COLO668 (cell line): ENCODE measurements around the gene MSL3B.
"Not testable (repeated sequence)": the region's sequence is repeated elsewhere in the genome, so short reads cannot be mapped to it uniquely, and the experiment has no call there.

Experiments used
- DNase-seq: peaks from one replicate; lab custom pipeline; 2025; ENCODE audit not compliant: unreplicated experiment; lab: John Stamatoyannopoulos, UW

The MSL3B gene

DNA sequence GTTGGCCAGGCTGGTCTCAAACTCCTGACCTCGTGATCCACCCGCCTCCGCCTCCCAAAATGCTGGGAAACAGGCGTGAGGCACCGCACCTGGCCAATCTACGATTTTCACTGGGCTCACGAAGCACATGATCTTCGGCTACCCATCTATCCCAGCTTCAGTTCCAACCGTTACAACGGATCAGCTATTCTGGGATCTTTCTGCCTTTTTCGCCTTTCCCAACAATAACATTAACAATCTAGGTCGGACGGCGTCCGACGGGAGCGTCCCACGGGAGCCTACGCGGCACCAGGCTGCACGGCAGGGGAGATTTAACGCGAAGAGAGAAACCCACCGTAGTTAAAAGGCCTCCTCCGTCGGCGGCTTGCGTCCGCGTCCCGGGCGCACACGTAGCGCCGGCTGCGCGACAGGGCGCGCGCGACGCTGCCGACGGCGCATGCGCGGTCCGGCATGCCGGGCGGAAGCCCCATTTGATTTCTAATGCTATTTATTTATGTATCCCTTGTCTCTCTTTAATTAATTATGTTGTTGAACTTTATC lies at the start of gene MSL3B:
Gene MSL3B (minus strand): TSS at position 394 of the 540 bp plus-strand sequence.
- peak; percentile 86 for DNase-seq

- DNase-seq = no peak
These were observed 48.9 kb upstream of the MSL3B start, which contains the start of gene TRPM8 for GRCh38 chr2:233917116-233917515. Gene TRPM8 (plus strand): TSS chr2:233917373. CDS start chr2:233926538, 9,165 bp downstream.

GRCh38 chr2:233915128-233915527 lies 46.9 kb upstream of the MSL3B start:
- no peak for DNase-seq

DNA sequence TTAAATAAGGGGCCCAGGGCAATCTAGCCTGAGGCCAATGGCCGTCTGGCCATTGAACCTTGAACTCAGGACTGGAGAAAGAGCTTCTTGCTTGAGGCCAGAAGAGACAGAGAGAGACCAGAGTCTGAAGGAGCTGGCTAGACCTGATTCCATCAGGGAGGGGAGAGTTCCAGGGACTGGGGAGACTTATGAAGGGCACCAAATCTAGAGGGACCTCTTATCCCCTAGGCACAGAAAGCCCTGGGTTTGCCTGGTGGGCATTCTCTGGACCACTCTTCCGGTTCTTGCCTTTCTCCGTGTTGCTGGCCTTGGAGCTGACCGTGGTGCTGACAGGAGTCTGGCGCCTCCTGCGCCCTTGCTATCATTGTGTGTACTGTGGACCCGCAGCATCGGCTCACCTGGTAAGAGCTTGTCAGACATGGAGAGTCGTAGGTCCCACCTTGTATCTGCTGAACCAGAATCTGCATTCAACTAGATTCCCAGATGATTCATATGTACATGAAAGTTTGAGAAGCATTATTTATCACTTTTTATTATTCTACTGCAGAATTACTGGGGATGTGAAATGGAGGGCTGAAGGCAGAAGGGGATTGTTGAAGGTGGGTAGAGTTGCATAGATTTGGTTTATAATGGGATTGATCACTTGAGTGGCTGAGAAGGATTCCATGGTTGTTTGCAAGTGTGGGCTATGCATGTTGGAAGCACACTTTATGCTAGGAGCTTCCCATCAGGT lies 44.7 kb upstream of the MSL3B start:
- no peak for DNase-seq

DNA sequence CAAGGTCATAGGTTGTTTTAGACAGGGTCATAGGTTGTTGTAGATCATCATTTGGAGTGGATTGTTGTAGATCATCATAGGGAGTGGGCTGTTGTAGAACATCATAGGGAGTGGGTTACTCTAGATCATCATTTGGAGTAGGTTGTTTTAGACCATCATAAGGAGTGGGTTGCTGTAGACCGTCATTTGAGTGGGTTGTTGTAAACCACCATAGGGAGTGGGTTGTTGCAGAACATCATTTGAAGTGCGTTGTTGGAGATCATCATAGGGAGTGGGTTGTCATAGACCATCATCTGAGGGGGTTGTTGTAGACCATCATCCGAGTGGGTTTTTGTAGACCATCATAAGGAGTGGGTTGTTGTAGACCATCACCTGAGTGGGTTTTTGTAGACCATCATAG lies 39.4 kb upstream of the MSL3B start:
- DNase-seq = no peak

DNA sequence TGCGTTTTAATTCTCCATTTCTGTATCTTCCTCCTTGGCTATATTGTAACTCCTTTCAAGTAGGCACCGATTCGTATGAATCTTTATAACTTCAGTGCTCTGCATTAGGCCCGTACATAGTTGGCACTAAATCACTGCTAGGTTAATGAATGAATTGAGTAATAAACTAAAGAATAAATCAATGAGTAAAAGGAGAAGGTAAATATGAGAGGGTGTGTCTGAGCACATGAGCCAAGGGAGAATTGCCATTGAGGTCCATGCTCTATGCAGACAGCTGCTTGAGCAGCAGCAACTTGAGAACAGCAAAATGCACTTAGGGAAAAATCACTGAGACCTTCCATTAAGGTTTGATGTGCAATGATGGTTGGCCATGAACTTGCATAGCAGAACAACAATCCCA lies 37.8 kb upstream of the MSL3B start:
- DNase-seq = no peak

- no peak for DNase-seq
These were observed 33.7 kb upstream of the MSL3B start for GRCh38 chr2:233901884-233902283.

DNA sequence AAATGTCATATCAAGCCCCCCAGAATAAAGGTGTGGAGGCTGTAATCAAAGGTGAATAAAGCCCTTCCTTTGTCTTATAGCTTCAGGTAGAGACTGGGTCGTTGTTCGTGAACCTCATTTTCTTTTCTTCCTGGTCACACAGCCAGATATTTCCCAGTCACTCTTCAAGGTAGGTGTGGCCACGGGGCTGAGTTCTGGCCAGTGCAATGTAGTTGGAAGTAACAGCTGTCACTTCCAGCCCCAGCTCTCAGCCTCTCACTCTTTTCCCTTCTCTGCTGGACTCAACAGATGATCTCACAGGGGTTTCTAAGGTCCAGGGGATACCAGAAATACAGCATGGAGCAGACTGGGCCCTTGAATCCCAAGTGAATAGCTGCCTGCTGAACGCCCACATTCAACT lies 33.2 kb upstream of the MSL3B start:
- no peak for DNase-seq

GRCh38 chr2:233896253-233896652 lies 28.1 kb upstream of the MSL3B start:
- not testable (repeated sequence) for DNase-seq

DNA sequence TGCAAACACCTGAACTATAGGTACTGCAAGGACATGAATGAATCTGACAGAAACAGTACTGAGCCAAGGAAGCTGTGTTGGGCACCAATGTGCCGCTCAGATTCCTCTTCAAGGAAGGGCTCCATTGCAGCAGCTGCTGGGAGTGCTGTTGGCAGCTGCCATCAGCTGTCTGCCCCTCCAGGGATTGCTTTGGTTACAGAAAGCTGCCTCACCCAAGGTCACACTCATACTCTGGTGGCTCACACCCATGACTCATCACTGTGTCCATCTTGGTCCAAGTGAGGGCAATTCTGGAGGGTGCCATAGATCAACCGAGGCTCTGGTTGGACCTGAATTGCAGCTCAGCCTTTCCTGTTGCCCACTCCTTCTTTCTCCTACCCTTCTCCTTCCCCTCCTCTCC lies 24.6 kb upstream of the MSL3B start:
- peak; percentile 14 for DNase-seq

DNA sequence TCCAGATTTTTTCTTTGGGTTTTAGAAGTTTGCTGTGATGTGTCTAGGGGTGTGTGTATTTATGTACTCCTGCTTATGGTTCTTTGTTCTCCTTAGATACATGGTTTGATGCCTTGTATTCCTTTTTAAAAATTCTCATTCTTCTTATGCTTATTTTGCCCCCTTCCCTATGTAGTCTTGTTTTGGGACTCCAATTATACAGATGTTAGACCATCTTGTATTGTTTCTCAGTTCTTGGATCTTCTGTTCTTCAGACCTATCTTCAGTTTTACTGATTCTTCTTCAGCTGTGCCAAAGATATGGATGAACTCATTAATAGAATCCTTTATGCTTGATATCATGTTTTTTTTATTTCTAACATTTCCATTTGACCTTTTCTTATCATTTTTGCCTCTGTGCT lies 14.2 kb upstream of the MSL3B start:
- no peak for DNase-seq

- not testable (repeated sequence) for DNase-seq
These were observed 3.9 kb upstream of the MSL3B start for GRCh38 chr2:233872125-233872524.

DNA sequence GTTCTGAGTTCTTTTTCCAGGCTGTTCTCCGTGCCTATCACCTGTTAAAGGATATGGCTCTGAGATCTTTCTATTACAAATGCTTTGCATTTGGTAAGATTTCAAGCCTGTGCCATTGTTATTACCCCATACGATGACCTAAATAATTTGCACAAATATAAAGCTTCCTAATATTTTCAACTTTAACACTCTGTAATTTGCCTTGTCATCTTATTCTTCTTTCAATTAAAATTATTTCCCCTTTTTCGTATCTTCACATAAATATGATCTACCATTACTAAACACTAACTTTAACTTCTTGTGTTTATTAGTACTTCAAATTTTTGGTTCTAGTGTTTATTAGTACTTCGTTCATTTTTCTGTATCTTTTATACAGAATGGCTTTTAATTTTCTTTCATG lies 3.2 kb upstream of the MSL3B start:
- DNase-seq = no peak

GRCh38 chr2:233866479-233866878 lies 1.7 kb downstream of the MSL3B start:
- DNase-seq = no peak

DNA sequence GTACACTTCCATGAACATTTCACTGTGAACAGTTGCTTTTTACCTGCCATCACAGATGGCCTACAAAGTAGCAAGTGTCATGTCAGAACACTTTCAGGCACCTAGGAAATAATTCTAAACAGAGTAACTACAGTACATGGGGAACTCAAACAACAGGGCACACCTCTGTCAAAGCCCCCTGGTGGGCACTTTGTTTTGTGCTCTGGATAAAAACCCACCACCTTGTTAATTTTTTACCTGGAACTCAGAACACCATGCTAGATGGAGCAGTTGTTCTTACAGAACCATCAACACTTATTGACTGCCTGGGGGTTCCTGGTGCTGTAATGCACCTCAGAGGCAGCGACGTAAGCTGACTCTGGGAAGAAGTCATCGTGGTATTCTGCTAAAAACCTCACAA lies 2.3 kb downstream of the MSL3B start:
- DNase-seq = peak; percentile 33

DNA sequence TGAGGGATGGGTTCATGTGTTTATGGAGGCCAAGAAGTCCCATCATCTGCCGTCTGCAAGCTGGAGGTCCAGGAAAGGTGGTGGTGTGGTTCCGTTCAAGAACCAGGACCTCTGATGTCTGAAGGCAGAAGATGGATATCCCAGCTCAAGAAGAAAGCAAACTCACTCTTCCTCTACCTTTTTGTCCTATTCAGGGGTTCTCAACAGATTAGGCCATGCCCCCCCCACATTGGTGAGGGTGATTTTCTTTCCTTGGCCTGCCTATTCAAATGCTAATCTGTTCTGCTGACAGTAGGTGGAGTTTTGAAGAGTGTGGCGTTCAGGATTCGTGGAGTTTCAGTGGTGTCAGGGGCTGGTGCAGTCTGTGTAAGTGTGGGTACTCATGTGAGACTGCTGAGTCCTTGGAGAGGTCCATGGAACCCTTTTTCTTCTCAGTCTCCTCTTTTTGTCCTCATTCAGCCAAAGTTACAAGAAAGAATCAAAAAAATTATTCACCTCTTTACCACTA lies 5.9 kb downstream of the MSL3B start:
- DNase-seq = no peak

DNA sequence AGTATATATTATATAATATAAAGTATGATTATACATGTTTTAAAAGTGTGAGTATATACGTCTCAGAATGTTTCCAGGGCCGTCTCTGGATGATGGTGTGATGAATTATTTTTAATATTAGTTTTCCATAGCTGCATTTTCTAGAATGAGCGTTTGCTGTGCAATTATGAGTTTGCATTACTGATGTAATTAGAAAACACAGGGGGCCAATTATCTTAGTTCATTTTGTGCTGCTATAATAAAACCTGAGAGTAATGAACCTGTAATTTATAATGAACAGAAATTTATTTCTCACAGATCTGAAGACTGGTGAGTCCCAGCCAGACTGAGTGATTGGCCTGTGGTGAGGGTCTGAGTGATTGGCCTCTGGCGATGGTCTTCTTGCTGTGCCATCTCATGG lies 9.9 kb downstream of the MSL3B start:
- DNase-seq = no peak

DNA sequence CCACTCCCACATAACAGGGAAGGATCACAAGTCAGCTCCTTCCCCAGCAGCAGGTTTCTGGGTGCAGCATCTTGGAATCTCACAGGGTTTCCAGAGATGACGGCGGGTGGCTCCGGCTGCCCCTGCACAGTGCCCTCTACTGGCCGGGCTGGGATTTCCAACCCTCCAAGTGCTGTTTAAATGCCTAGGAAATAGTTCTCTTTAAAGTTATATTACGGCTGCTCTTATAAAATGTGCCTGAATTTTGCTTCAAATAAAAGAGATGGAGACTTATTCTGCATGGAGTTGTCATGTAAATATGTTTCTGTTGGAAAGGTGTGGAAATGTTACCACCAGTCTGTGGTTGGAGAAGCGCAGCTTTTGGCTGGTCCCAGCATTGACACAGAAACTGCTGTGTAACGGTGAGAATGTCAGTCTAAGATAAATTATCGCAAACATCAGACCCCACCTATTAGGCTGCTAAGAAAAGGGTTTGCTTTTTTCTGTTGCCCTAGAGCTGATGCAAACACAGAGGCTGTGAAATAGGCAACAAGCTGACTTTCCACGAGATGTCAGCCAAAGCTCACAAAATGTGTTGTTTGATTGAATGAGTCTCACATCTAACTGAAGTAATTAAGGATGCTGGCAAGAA lies 10.6 kb downstream of the MSL3B start:
- DNase-seq = peak; percentile 40

- no peak for DNase-seq
These were observed 12.0 kb downstream of the MSL3B start for GRCh38 chr2:233856184-233856583.

DNA sequence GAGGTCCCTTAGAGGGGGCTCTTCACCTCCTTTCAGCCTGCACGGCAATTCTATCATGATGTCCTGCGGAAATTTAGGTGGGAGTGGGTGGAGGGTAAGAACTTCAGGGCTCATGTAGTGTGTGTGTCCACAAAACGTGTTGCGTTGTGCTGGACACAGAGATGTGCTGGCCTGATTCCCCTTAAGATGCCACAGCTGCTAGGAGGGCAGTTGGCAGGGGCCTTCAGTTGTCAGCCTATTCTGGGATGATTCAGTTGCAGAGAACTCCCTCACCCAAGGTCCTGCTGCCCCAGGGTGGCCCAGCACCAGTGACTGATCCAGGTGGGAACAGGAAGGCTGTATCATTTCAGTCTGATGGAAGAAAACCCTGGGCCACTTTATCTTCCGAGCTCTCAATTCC lies 12.8 kb downstream of the MSL3B start:
- DNase-seq = no peak

- DNase-seq = peak; percentile 93
These were observed 13.8 kb downstream of the MSL3B start, which contains the start of gene HJURP for GRCh38 chr2:233854241-233854981. Gene HJURP (minus strand): TSS chr2:233854535. CDS start chr2:233854500, 35 bp downstream.
